Stimulated activated CD8-positive, alpha-beta memory T cell treated with anti-CD3 and anti-CD28 coated beads, Interleukin-4, amount 100 ng/mL, for 1 hour (primary cell): ENCODE data around the gene PRDM8.
A peak's percentile ranks its signal among the peaks of the same experiment; 100 is the strongest.
"Not testable (repeated sequence)": the region's sequence is repeated elsewhere in the genome, so short reads cannot be mapped to it uniquely, and the experiment has no call there.

Experiments
- DNase-seq, 2 donors: peaks; one replicate each; pipeline ENCODE4 v3.0.0-alpha.2; 2020; ENCODE audit warnings: low read depth in 2 of 2, low spot score in 1 of 2

Gene PRDM8

GRCh38 chr4:80196922-80197573 lies at the start of gene PRDM8:
Gene PRDM8 (plus strand): TSS chr4:80197503. CDS start chr4:80200081, 2,578 bp downstream.
- DNase-seq, result no peak

GRCh38 chr4:80150387-80151180 lies 46.7 kb upstream of the PRDM8 start:
- DNase-seq, result no peak

GRCh38 chr4:80151981-80152380 lies 45.3 kb upstream of the PRDM8 start:
- no peak for DNase-seq

GRCh38 chr4:80153874-80154544 lies 43.3 kb upstream of the PRDM8 start:
- no peak for DNase-seq

GRCh38 chr4:80154545-80154933 lies 42.8 kb upstream of the PRDM8 start:
- no peak for DNase-seq

- no peak for DNase-seq
Measured at GRCh38 chr4:80155316-80155982, 41.9 kb upstream of the PRDM8 start.

GRCh38 chr4:80156410-80156809 lies 40.9 kb upstream of the PRDM8 start:
- DNase-seq, result no peak

- no peak for DNase-seq
Measured at GRCh38 chr4:80161413-80162058, 35.8 kb upstream of the PRDM8 start.

GRCh38 chr4:80162418-80162817 lies 34.9 kb upstream of the PRDM8 start:
- DNase-seq, result no peak

GRCh38 chr4:80165855-80166254 lies 31.4 kb upstream of the PRDM8 start:
- no peak for DNase-seq

- no peak for DNase-seq
Measured at GRCh38 chr4:80171251-80171650, 26.1 kb upstream of the PRDM8 start.

GRCh38 chr4:80171656-80172055 lies 25.6 kb upstream of the PRDM8 start:
- DNase-seq, result no peak

GRCh38 chr4:80172203-80172602 lies 25.1 kb upstream of the PRDM8 start:
- DNase-seq, result no peak

- peak in 1 of 2 donors; percentile 25 for DNase-seq
Measured at GRCh38 chr4:80173401-80173800, 23.9 kb upstream of the PRDM8 start.

- no peak for DNase-seq
Measured at GRCh38 chr4:80173841-80174240, 23.5 kb upstream of the PRDM8 start.

- DNase-seq, result not testable (repeated sequence)
Measured at GRCh38 chr4:80177793-80178192, 19.5 kb upstream of the PRDM8 start.

GRCh38 chr4:80178964-80179363 lies 18.3 kb upstream of the PRDM8 start:
- no peak for DNase-seq

GRCh38 chr4:80179637-80180161 lies 17.6 kb upstream of the PRDM8 start:
- no peak for DNase-seq

GRCh38 chr4:80180743-80181142 lies 16.6 kb upstream of the PRDM8 start:
- DNase-seq, result no peak

GRCh38 chr4:80182237-80182866 lies 15.0 kb upstream of the PRDM8 start:
- DNase-seq, result no peak
